HCT116 (cell line): ENCODE measurements around the gene UNC79. TPM values are rescaled to one million over a fixed set of nuclear protein-coding genes. Genes with fewer than 3 reads are reported as not detected.

ENCODE experiments used
- ATAC-seq: fragments of 200-7000 bp; cut with Tn5 transposase; 2 replicates; pipeline ENCODE4 v1.9.1; 2020; ENCODE audit warnings: mild to moderate bottlenecking, moderate library complexity
- BruUV-seq: library from RNA; stranded (reverse); fragments of 400-500 nt; replicated peaks from 2 replicates; lab custom pipeline; 2021; lab: Mats Ljungman, UMichigan
- CTCF ChIA-PET: fragments of 300-600 bp; sonication (Branson Sonifier 250); formaldehyde crosslinking; loops from one replicate; lab custom pipeline; 2021; ENCODE audit warnings: antibody characterized with exemption; lab: Charles Lee
- POLR2A ChIA-PET: fragments of 300-600, 350-600 bp; sonication (Branson Sonifier 250); formaldehyde crosslinking; loops from one replicate; lab custom pipeline; 2021; ENCODE audit warnings: antibody characterized with exemption; lab: Charles Lee
- RAD21 ChIA-PET, 2 experiments: fragments of 300-600 bp; sonication (Branson Sonifier 250); formaldehyde crosslinking; loops; one replicate each; lab custom pipeline; 2023; ENCODE audit warnings: low total read pairs in 2 of 2; ENCODE audit not compliant: uncharacterized antibody in 2 of 2, unreplicated experiment in 2 of 2, low non-redundant PET in 1 of 2; lab: Charles Lee
- DNase-seq: peaks from one replicate; pipeline ENCODE4 v3.0.0-alpha.2; 2010; ENCODE audit warnings: low read depth, low spot score
- H2AFZ ChIP-seq: fragments of 200-600 bp; shearing (Covaris generic), sonication (generic); 2 replicates; pipeline ENCODE4 v1.6.1; 2017; ENCODE audit warnings: low read depth, mixed run types, mixed read lengths, antibody characterized with exemption, low read length; ENCODE audit not compliant: poor library complexity, severe bottlenecking
- H3K27ac ChIP-seq: 2 replicates; pipeline ENCODE4 v1.5.1; 2012; ENCODE audit warnings: low read depth, low read length
- H3K27me3 ChIP-seq: fragments of 200-600 bp; sonication (generic); 2 replicates; pipeline ENCODE4 v1.6.1; 2016; ENCODE audit warnings: mixed run types, low read length, mixed read lengths; ENCODE audit not compliant: insufficient read depth
- H3K36me3 ChIP-seq, 2 experiments: fragments of 200-500 bp in 1 of 2; fragments of 200-600 bp in 1 of 2; sonication (Bioruptor generic) in 1 of 2; sonication (generic) in 1 of 2; 2 replicates each; pipeline versions ENCODE4 v1.5.1 to v1.6.1; 2014 to 2016; ENCODE audit warnings: low read length in 2 of 2, inconsistent platforms in 1 of 2, mixed read lengths in 1 of 2, mixed run types in 1 of 2; ENCODE audit not compliant: insufficient read depth in 2 of 2, control insufficient read depth in 1 of 2
- H3K4me1 ChIP-seq, 2 experiments: fragments of 200-600 bp in 1 of 2; sonication (generic) in 1 of 2; 2 replicates each; pipeline versions ENCODE4 v1.5.1 to v1.6.1; 2012 to 2017; ENCODE audit warnings: low read length in 2 of 2, inconsistent platforms in 1 of 2, mild to moderate bottlenecking in 1 of 2, mixed read lengths in 1 of 2, mixed run types in 1 of 2, moderate library complexity in 1 of 2; ENCODE audit not compliant: insufficient read depth in 2 of 2, control insufficient read depth in 1 of 2
- H3K4me2 ChIP-seq: fragments of 200-600 bp; sonication (generic); 2 replicates; pipeline ENCODE4 v1.6.1; 2017; ENCODE audit warnings: mixed run types, low read length, mixed read lengths
- H3K4me3 ChIP-seq, 2 experiments: fragments of 200-600 bp in 1 of 2; sonication (generic) in 1 of 2; replicated peaks in 1 of 2; 2 replicates each; pipeline ENCODE4 v1.5.1; 2011 to 2016; ENCODE audit warnings: low read length in 2 of 2, control low read depth in 1 of 2, low read depth in 1 of 2, mild to moderate bottlenecking in 1 of 2, mixed read lengths in 1 of 2, mixed run types in 1 of 2
- H3K79me2 ChIP-seq: fragments of 200-600 bp; sonication (generic); 2 replicates; pipeline ENCODE4 v1.6.1; 2017; ENCODE audit warnings: mild to moderate bottlenecking, mixed run types, low read length, moderate library complexity, mixed read lengths; ENCODE audit not compliant: insufficient read depth
- H3K9ac ChIP-seq: fragments of 200-600 bp; sonication (generic); 2 replicates; pipeline ENCODE4 v1.6.1; 2016; ENCODE audit warnings: low read length, mixed read lengths
- H3K9me2 ChIP-seq: fragments of 200-600 bp; sonication (generic), shearing (Covaris generic); 2 replicates; pipeline ENCODE4 v1.6.1; 2017; ENCODE audit warnings: mixed run types, mild to moderate bottlenecking, moderate library complexity; ENCODE audit not compliant: insufficient read depth
- H3K9me3 ChIP-seq, 2 experiments: fragments of 200-500 bp in 1 of 2; fragments of 200-600 bp in 1 of 2; sonication (Bioruptor generic) in 1 of 2; sonication (generic) in 1 of 2; 2 replicates each; pipeline ENCODE4 v1.6.1; 2014 to 2017; ENCODE audit warnings: low read length in 2 of 2, mixed read lengths in 2 of 2, inconsistent platforms in 1 of 2, low read depth in 1 of 2, mild to moderate bottlenecking in 1 of 2, mixed run types in 1 of 2, moderate library complexity in 1 of 2; ENCODE audit not compliant: control insufficient read depth in 1 of 2, insufficient read depth in 1 of 2
- H4K20me1 ChIP-seq: fragments of 200-600 bp; sonication (generic), shearing (Covaris generic); 2 replicates; pipeline ENCODE4 v1.6.1; 2017; ENCODE audit warnings: mixed run types, mild to moderate bottlenecking, moderate library complexity; ENCODE audit not compliant: insufficient read depth
- CBX3 ChIP-seq: IDR thresholded peaks from 2 replicates; pipeline ENCODE4 v1.6.1; 2012; ENCODE audit warnings: low read depth
- CTCF ChIP-seq, 3 experiments: fragments of 200-600 bp in 1 of 3; sonication (generic) in 1 of 3; IDR thresholded peaks in 2 of 3; conservative IDR thresholded peaks in 1 of 3; 2 replicates each; pipeline ENCODE4 v1.5.1; 2012 to 2017; ENCODE audit warnings: low read depth in 2 of 3, low read length in 2 of 3, antibody characterized with exemption in 1 of 3, borderline replicate concordance in 1 of 3, control low read depth in 1 of 3, mild to moderate bottlenecking in 1 of 3, mixed read lengths in 1 of 3, mixed run types in 1 of 3, moderate library complexity in 1 of 3; ENCODE audit not compliant: insufficient read depth in 1 of 3
- EZH2 ChIP-seq: fragments of 200-600 bp; sonication (generic); IDR thresholded peaks from 2 replicates; pipeline ENCODE4 v1.6.1; 2017; ENCODE audit warnings: antibody characterized with exemption, mixed run types
- POLR2AphosphoS5 ChIP-seq: IDR thresholded peaks from 2 replicates; pipeline ENCODE4 v1.6.1; 2011; ENCODE audit warnings: mild to moderate bottlenecking, low read depth, low read length, moderate library complexity
- RAD21 ChIP-seq: IDR thresholded peaks from 2 replicates; pipeline ENCODE4 v1.6.1; 2012; ENCODE audit warnings: low read depth, mild to moderate bottlenecking
- REST ChIP-seq: IDR thresholded peaks from 2 replicates; pipeline ENCODE4 v1.6.1; 2012; ENCODE audit warnings: low read depth
- ZFX ChIP-seq: fragments of 450-650 bp; IDR thresholded peaks from 2 replicates; pipeline ENCODE4 v1.6.1; 2017
- intact Hi-C: fragments of 100-400 bp; cut with micrococcal nuclease; formaldehyde crosslinking; loops from 2 replicates; pipeline ENCODE4 v1.10.0; 2022
- total RNA-seq: library from RNA; stranded (reverse); gene quantifications from one replicate; pipeline ENCODE4 v1.2.1, GENCODE V29; 2021; ENCODE audit not compliant: unreplicated experiment

Gene UNC79
- total RNA-seq, 1 experiment from 2014 or later: 0.10 TPM

- no peak overlapping the region for H2AFZ ChIP-seq
- no TSS peak for BruUV-seq
- H3K27me3 ChIP-seq: peaks cover 6% of the 10 kb centered on the region
- intact Hi-C loops: no loop called here
- no peaks in the 10 kb centered on the region for H3K4me1 ChIP-seq
- ChIA-PET RAD21 (interaction anchor here in 1 of 2 experiments (0.7 kb wide), 1 partner anchor 300 kb away, joined by 4 read pairs; no protein-coding TSS in a partner anchor), CTCF (interaction anchor here (0.7 to 1.4 kb wide), 10 partner anchors 11 to 424 kb away, joined by 3 to 10 read pairs (median 4); partner anchors contain the start of genes GON7 and UBR7), POLR2A (interaction anchor here (0.6 kb wide), 1 partner anchor 329 kb away, joined by 3 read pairs; the partner anchor contains the start of genes GON7 and UBR7)
- ATAC-seq (peak; percentile 53), DNase-seq (peak; percentile 21)
- no peaks in the 10 kb centered on the region for H3K9me3 ChIP-seq
- no peaks in the 10 kb centered on the region for H3K79me2 ChIP-seq
- no peaks in the 10 kb centered on the region for H4K20me1 ChIP-seq
- H3K9ac ChIP-seq: no peak overlapping the region
- H3K9me2 ChIP-seq: no peaks in the 10 kb centered on the region
- no peaks in the 10 kb centered on the region for H3K36me3 ChIP-seq
- no peak overlapping the region for H3K4me2 ChIP-seq
- TF ChIP-seq ZFX (no peak), POLR2AphosphoS5 (no peak), CTCF (IDR thresholded peaks at IDR 0.05 in 2 of 3, conservative IDR thresholded peaks at IDR 0.05 in 1 of 3; ENCODE audit: borderline replicate concordance in 1 of 3, insufficient read depth in 1 of 3, low read depth in 2 of 3, low read length in 2 of 3) (peak; percentile 15 to 26 (median 17); a peak in 3 of 6 replicates), RAD21 (peak; percentile 58)
- no peak overlapping the region for H3K27ac ChIP-seq
- no peak overlapping the region for H3K4me3 ChIP-seq
Observed at GRCh38 chr14:93536945-93537344, 106.2 kb downstream of the UNC79 start.

DNA sequence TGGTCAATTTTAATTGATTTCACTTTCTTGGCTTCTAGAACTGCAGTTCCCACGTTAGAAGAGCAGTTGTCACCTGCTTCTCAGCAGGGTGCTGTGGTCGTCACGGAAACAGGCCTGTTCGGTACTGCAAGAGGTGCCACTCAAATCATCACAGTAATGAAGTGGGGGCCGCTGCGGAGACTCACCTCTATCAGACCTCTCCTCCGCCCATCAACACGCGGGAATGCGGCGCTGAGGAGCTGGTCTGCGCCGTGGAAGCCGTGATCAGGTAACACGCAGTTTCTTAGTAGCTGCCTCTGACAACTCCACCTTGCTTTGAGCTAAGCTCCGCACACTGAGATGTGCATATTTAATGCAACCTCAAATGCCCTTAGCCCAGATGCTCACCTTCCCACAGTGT lies 107.2 kb downstream of the UNC79 start:
- Histone ChIP-seq H4K20me1 (no peaks in the 10 kb centered on the region), H3K4me1 (no peaks in the 10 kb centered on the region), H2AFZ (no peak overlapping the region), H3K9me2 (no peaks in the 10 kb centered on the region), H3K79me2 (no peaks in the 10 kb centered on the region), H3K27ac (no peak overlapping the region), H3K4me2 (no peak overlapping the region), H3K9ac (no peak overlapping the region), H3K4me3 (no peak overlapping the region), H3K27me3 (peaks cover 6% of the 10 kb centered on the region), H3K9me3 (no peaks in the 10 kb centered on the region), H3K36me3 (no peaks in the 10 kb centered on the region)
- no TSS peak for BruUV-seq
- no peak for ATAC-seq
- ChIA-PET RAD21 (interaction anchor here in 1 of 2 experiments (0.7 kb wide), 1 partner anchor 165 kb away, joined by 5 read pairs; no protein-coding TSS in a partner anchor), POLR2A (no interaction called here), CTCF (interaction anchor here (1.4 kb wide), 1 partner anchor 302 kb away, joined by 5 read pairs; no protein-coding TSS in a partner anchor)
- DNase-seq: no peak
- intact Hi-C loops: no loop called here
- no peak for TF ChIP-seq EZH2
- TF ChIP-seq REST: no peak
- no peak for TF ChIP-seq CBX3
